Stimulated activated CD8-positive, alpha-beta memory T cell treated with anti-CD3 and anti-CD28 coated beads, Interleukin-4, amount 100 ng/mL, for 1 hour (primary cell): ENCODE results near the gene CAMTA1.
"Not testable (repeated sequence)": the region's sequence is repeated elsewhere in the genome, so short reads cannot be mapped to it uniquely, and the experiment has no call there.

Source experiments
- DNase-seq, 2 donors: peaks; one replicate each; pipeline ENCODE4 v3.0.0-alpha.2; 2020; ENCODE audit warnings: low read depth in 2 of 2, low spot score in 1 of 2

The CAMTA1 gene

GRCh38 chr1:7695497-7696117 lies 910.4 kb downstream of the CAMTA1 start:
- DNase-seq, result no peak

- no peak for DNase-seq
Measured at GRCh38 chr1:7698641-7699040, 913.4 kb downstream of the CAMTA1 start.

- DNase-seq, result no peak
Measured at GRCh38 chr1:7702365-7702764, 917.1 kb downstream of the CAMTA1 start.

- DNase-seq, result no peak
Measured at GRCh38 chr1:7703321-7704213, 918.3 kb downstream of the CAMTA1 start.

- peak; percentile 77 to 80 for DNase-seq
Measured at GRCh38 chr1:7704214-7705047, 919.2 kb downstream of the CAMTA1 start.

- no peak for DNase-seq
Measured at GRCh38 chr1:7705048-7705907, 920.0 kb downstream of the CAMTA1 start.

- DNase-seq, result no peak
Measured at GRCh38 chr1:7705908-7706216, 920.6 kb downstream of the CAMTA1 start.

- DNase-seq, result no peak
Measured at GRCh38 chr1:7707527-7707926, 922.3 kb downstream of the CAMTA1 start.

GRCh38 chr1:7708065-7708464 lies 922.8 kb downstream of the CAMTA1 start:
- not testable (repeated sequence) for DNase-seq

GRCh38 chr1:7710859-7711258 lies 925.6 kb downstream of the CAMTA1 start:
- no peak for DNase-seq

GRCh38 chr1:7712731-7713323 lies 927.6 kb downstream of the CAMTA1 start:
- no peak for DNase-seq

GRCh38 chr1:7716506-7716905 lies 931.3 kb downstream of the CAMTA1 start:
- DNase-seq, result no peak

GRCh38 chr1:7717748-7718368 lies 932.6 kb downstream of the CAMTA1 start:
- DNase-seq, result no peak

- DNase-seq, result no peak
Measured at GRCh38 chr1:7719468-7720094, 934.3 kb downstream of the CAMTA1 start.

GRCh38 chr1:7721940-7722669 lies 936.9 kb downstream of the CAMTA1 start:
- DNase-seq, result no peak

- no peak for DNase-seq
Measured at GRCh38 chr1:7722670-7723012, 937.4 kb downstream of the CAMTA1 start.

- no peak for DNase-seq
Measured at GRCh38 chr1:7726623-7727022, 941.4 kb downstream of the CAMTA1 start.

- DNase-seq, result no peak
Measured at GRCh38 chr1:7727809-7728471, 942.7 kb downstream of the CAMTA1 start.

GRCh38 chr1:7729761-7730160 lies 944.5 kb downstream of the CAMTA1 start:
- no peak for DNase-seq
